Osteocyte (in vitro differentiated cells): ENCODE data around the gene PTPRG. TPM values are rescaled to one million over a fixed set of nuclear protein-coding genes. Genes with fewer than 3 reads are reported as not detected.

Experiments
- DNase-seq: peaks from one replicate; pipeline ENCODE4 v3.0.0; 2021; ENCODE audit warnings: mixed read lengths; ENCODE audit not compliant: unreplicated experiment; ENCODE audit errors: extremely low spot score
- H3K27ac Mint-ChIP-seq: one replicate; pipeline ENCODE4 v1.8.0; 2021; ENCODE audit warnings: mild to moderate bottlenecking, mixed read lengths; ENCODE audit not compliant: unreplicated experiment
- H3K27me3 Mint-ChIP-seq: one replicate; pipeline ENCODE4 v1.8.0; 2021; ENCODE audit warnings: mixed read lengths; ENCODE audit not compliant: unreplicated experiment
- H3K36me3 Mint-ChIP-seq: one replicate; pipeline ENCODE4 v1.8.0; 2021; ENCODE audit warnings: mixed read lengths; ENCODE audit not compliant: unreplicated experiment
- H3K4me1 Mint-ChIP-seq: one replicate; pipeline ENCODE4 v1.8.0; 2021; ENCODE audit warnings: mixed read lengths; ENCODE audit not compliant: unreplicated experiment
- H3K4me3 Mint-ChIP-seq: one replicate; pipeline ENCODE4 v1.8.0; 2021; ENCODE audit warnings: mild to moderate bottlenecking, moderate library complexity, mixed read lengths; ENCODE audit not compliant: unreplicated experiment
- H3K9me3 Mint-ChIP-seq: one replicate; pipeline ENCODE4 v1.8.0; 2021; ENCODE audit warnings: mixed read lengths; ENCODE audit not compliant: unreplicated experiment
- total RNA-seq: library from RNA; stranded (reverse); gene quantifications from 2 replicates; pipeline ENCODE4 v1.2.1, GENCODE V29; 2021
- TF ChIP-seq, protein P1 (sequence below): fragments of 200-600 bp; sonication (generic); IDR thresholded peaks from 2 replicates; pipeline ENCODE4 v1.5.0; 2021; ENCODE audit warnings: antibody characterized with exemption, mild to moderate bottlenecking, moderate library complexity

Gene PTPRG
- total RNA-seq, 1 donor from 2014 or later = 48.1 TPM

GRCh38 chr3:62145086-62145757 is 583.9 kb downstream of the PTPRG start:
- no peaks in the 10 kb centered on the region for H3K9me3 Mint-ChIP-seq
- H3K4me3 Mint-ChIP-seq = no peak overlapping the region
- no peaks in the 10 kb centered on the region for H3K4me1 Mint-ChIP-seq
- H3K27ac Mint-ChIP-seq = no peak overlapping the region
- DNase-seq = no peak
- TF ChIP-seq, protein P1, sequence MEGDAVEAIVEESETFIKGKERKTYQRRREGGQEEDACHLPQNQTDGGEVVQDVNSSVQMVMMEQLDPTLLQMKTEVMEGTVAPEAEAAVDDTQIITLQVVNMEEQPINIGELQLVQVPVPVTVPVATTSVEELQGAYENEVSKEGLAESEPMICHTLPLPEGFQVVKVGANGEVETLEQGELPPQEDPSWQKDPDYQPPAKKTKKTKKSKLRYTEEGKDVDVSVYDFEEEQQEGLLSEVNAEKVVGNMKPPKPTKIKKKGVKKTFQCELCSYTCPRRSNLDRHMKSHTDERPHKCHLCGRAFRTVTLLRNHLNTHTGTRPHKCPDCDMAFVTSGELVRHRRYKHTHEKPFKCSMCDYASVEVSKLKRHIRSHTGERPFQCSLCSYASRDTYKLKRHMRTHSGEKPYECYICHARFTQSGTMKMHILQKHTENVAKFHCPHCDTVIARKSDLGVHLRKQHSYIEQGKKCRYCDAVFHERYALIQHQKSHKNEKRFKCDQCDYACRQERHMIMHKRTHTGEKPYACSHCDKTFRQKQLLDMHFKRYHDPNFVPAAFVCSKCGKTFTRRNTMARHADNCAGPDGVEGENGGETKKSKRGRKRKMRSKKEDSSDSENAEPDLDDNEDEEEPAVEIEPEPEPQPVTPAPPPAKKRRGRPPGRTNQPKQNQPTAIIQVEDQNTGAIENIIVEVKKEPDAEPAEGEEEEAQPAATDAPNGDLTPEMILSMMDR = no peak
- H3K27me3 Mint-ChIP-seq = no peaks in the 10 kb centered on the region
- H3K36me3 Mint-ChIP-seq = no peaks in the 10 kb centered on the region

- Mint-ChIP-seq H3K4me1 (no peaks in the 10 kb centered on the region), H3K36me3 (no peaks in the 10 kb centered on the region), H3K4me3 (no peak overlapping the region), H3K27me3 (no peaks in the 10 kb centered on the region), H3K27ac (no peak overlapping the region), H3K9me3 (no peaks in the 10 kb centered on the region)
- TF ChIP-seq, protein P1 = no peak
- DNase-seq = no peak
These were observed 588.2 kb downstream of the PTPRG start for GRCh38 chr3:62149539-62149938.

- Mint-ChIP-seq H3K4me3 (no peak overlapping the region), H3K9me3 (no peaks in the 10 kb centered on the region), H3K4me1 (no peaks in the 10 kb centered on the region), H3K36me3 (no peaks in the 10 kb centered on the region), H3K27me3 (no peaks in the 10 kb centered on the region), H3K27ac (no peak overlapping the region)
- no peak for DNase-seq
- TF ChIP-seq, protein P1 = no peak
These were observed 588.6 kb downstream of the PTPRG start for GRCh38 chr3:62149962-62150361.

DNA sequence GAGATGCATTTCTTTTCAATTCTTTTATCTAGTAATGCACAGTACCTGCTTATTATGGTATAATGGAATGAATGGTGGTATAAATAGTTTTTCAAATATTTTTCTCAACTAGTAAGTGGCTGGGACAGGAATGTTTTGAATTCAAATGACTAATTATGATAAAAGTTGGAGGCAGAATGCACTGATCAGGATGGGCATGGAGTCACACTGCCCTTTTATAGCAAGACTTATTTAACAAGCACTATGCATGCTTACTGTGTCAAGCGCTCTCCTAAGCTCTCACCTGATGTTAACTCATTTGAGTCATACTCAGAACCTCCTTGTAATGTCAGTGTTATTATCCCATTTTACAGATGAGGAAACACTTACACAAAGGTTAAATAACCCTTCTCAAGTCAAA is 590.2 kb downstream of the PTPRG start:
- no peaks in the 10 kb centered on the region for H3K36me3 Mint-ChIP-seq
- H3K27ac Mint-ChIP-seq = no peak overlapping the region
- H3K27me3 Mint-ChIP-seq = no peaks in the 10 kb centered on the region
- no peak for DNase-seq
- no peaks in the 10 kb centered on the region for H3K9me3 Mint-ChIP-seq
- TF ChIP-seq, protein P1 = no peak
- no peak overlapping the region for H3K4me3 Mint-ChIP-seq
- H3K4me1 Mint-ChIP-seq = no peaks in the 10 kb centered on the region

DNA sequence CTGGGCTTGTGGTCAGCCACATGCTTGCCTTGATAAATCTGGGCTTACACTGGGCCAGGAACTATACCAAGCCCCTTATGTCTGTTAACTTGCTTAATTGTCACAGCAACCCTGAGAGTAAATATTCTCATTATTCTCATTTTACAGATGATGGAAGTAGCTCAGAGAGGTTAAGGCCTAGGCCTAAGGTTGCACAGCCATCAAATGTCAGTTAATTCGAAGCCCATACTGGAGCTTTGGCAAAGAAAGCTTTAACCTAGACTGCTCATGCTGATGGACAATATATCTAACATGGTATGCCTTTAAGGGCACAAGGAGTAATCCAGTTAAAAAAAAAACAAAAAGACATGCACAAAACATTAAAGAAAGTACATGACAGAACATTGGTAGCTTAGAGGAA is 591.9 kb downstream of the PTPRG start:
- DNase-seq = no peak
- no peak overlapping the region for H3K27ac Mint-ChIP-seq
- no peak overlapping the region for H3K4me3 Mint-ChIP-seq
- no peaks in the 10 kb centered on the region for H3K9me3 Mint-ChIP-seq
- no peaks in the 10 kb centered on the region for H3K4me1 Mint-ChIP-seq
- TF ChIP-seq, protein P1 = no peak
- peaks cover 6% of the 10 kb centered on the region for H3K36me3 Mint-ChIP-seq
- H3K27me3 Mint-ChIP-seq = no peaks in the 10 kb centered on the region
